Measurements from ENCODE around the gene POTEJ.
"Not testable (repeated sequence)": the region's sequence is repeated elsewhere in the genome, so short reads cannot be mapped to it uniquely, and the experiment has no call there.

GRCh38 chr2:130582970-130583369 lies 28.3 kb upstream of the POTEJ start:
- not testable (repeated sequence) for TF ChIP-seq EZH2phosphoT487 (IDR thresholded peaks at IDR 0.05; ENCODE audit: borderline replicate concordance, low read length)
- TF ChIP-seq, protein P1, sequence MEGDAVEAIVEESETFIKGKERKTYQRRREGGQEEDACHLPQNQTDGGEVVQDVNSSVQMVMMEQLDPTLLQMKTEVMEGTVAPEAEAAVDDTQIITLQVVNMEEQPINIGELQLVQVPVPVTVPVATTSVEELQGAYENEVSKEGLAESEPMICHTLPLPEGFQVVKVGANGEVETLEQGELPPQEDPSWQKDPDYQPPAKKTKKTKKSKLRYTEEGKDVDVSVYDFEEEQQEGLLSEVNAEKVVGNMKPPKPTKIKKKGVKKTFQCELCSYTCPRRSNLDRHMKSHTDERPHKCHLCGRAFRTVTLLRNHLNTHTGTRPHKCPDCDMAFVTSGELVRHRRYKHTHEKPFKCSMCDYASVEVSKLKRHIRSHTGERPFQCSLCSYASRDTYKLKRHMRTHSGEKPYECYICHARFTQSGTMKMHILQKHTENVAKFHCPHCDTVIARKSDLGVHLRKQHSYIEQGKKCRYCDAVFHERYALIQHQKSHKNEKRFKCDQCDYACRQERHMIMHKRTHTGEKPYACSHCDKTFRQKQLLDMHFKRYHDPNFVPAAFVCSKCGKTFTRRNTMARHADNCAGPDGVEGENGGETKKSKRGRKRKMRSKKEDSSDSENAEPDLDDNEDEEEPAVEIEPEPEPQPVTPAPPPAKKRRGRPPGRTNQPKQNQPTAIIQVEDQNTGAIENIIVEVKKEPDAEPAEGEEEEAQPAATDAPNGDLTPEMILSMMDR (conservative IDR thresholded peaks at IDR 0.05; ENCODE audit: low read depth, low read length), result not testable (repeated sequence)

All from PC-3 (cell line).